B cell (primary cell): ENCODE data around the gene CCDC63.

Experiments used
- CTCF ChIP-seq: fragments of 200-600 bp; IDR thresholded peaks from one replicate; pipeline ENCODE4 v1.8.0; 2022; ENCODE audit warnings: antibody characterized with exemption, mild to moderate bottlenecking
- EZH2 ChIP-seq: IDR thresholded peaks from 2 replicates; pipeline ENCODE4 v1.6.1; 2012; ENCODE audit warnings: borderline replicate concordance, low read depth, mild to moderate bottlenecking, moderate library complexity, low read length; ENCODE audit not compliant: insufficient read depth, poor library complexity, severe bottlenecking

DNA sequence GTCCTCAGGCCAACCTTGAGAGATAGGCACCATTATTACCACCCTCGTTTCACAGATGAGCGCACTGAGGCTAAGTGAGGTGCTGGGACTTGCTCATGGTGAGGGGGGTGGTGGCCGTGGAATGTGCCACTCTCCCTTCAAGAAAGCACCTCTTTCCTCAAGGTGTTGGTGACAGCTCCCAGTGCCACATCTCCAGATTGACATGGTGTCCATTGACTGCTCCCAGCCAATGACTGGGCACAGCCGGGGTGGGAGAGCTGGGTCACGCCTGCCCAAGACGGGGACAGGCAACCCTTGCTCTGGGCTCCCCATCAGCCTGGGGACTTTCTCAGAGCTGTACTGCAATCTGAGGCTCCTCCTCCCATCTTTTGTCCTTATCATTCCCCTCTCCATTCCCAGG, 94.6 kb downstream of the CCDC63 start:
- TF ChIP-seq CTCF (no peak), EZH2 (no peak)
